ENCODE measurements around the gene EML2. TPM values are rescaled to one million over a fixed set of nuclear protein-coding genes. Genes with fewer than 3 reads are reported as not detected.

Gene EML2
- total RNA-seq, 2 donors from 2014 or later, result 96.2 to 106 TPM

DNA sequence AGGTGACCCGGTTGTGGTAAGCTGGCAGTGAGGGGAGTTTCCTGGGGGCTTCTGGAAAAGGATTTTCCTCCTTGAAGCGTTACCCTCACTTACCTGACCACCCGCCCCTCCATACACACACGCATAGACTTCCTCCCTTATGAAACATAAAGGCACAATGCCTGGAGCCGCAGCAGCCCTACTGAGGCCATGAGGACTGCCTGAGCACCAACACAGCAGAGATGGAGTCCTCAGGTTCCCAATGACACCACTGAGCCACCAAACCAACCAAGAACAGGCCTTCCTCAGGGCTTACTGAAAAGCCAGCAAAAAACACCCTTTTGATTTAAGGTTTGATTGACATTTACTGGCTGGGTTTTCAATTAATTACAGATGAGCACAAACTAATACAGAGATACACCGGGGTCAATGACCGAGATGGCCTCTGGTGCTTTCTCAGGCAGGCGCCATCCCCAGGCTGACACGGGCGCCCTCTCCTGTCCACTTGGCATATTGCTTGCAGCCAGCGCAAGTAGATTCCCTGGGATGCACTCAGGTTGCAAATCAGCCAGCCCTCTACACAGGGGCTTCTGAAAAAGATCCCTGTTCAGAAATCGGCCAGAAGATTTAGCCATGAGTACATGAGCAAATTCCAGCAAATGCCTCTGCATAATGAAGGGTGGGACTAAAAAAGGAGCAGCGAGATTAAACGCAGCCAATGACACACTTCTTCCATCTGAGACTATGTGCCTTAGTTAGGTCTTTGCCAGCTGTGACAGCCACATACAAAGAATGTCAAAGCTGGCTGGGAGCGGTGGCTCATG lies 69.4 kb downstream of the EML2 start:
- H3K27ac ChIP-seq, result no peak overlapping the region
- no peaks in the 10 kb centered on the region for H3K36me3 ChIP-seq

DNA sequence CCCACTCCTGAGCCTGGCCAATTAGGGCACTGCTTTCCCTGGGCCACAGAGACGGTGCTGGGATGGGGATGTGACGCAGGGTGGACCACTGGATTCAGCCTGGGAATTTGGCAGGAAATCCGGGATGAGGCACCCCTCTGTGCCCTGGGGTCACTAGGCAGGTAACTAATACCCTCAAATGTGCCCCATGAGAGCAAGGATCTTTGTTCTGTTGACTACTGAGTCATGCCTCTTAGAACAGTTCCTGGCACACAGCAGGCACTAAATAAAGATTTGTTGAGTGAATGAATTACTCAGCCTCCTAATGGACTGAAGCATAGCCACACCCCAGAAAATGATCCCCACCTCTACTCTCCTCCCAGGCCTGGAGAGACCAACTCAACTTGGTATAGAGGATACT lies 70.5 kb downstream of the EML2 start:
- H3K4me3 ChIP-seq, result no peak overlapping the region
- no peak for DNase-seq
- no peaks in the 10 kb centered on the region for H3K36me3 ChIP-seq
- H3K9ac ChIP-seq (ENCODE audit: low read depth in 2 of 2, low read length in 2 of 2), result peak overlapping the region; percentile 28 to 50
- TF ChIP-seq, protein P1, sequence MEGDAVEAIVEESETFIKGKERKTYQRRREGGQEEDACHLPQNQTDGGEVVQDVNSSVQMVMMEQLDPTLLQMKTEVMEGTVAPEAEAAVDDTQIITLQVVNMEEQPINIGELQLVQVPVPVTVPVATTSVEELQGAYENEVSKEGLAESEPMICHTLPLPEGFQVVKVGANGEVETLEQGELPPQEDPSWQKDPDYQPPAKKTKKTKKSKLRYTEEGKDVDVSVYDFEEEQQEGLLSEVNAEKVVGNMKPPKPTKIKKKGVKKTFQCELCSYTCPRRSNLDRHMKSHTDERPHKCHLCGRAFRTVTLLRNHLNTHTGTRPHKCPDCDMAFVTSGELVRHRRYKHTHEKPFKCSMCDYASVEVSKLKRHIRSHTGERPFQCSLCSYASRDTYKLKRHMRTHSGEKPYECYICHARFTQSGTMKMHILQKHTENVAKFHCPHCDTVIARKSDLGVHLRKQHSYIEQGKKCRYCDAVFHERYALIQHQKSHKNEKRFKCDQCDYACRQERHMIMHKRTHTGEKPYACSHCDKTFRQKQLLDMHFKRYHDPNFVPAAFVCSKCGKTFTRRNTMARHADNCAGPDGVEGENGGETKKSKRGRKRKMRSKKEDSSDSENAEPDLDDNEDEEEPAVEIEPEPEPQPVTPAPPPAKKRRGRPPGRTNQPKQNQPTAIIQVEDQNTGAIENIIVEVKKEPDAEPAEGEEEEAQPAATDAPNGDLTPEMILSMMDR (IDR thresholded peaks at IDR 0.05), result no peak
- H3K4me1 ChIP-seq, result peaks cover 15% of the 10 kb centered on the region
- no peaks in the 10 kb centered on the region for H3K9me3 ChIP-seq
- H3K27ac ChIP-seq, result peak overlapping the region; percentile 15
- intact Hi-C loops (cut with DNase I), result loop anchor here (5.0 kb wide), 1 partner anchor 41 kb away; no protein-coding TSS in a partner anchor
- no peaks in the 10 kb centered on the region for H3K27me3 ChIP-seq

More for the DNA sequence above, 69.4 kb downstream of the EML2 start:
- Histone ChIP-seq H3K4me1 (peaks cover 15% of the 10 kb centered on the region), H3K27me3 (no peaks in the 10 kb centered on the region), H3K9ac (ENCODE audit: low read depth in 2 of 2, low read length in 2 of 2) (no peak overlapping the region), H3K4me3 (no peak overlapping the region), H3K9me3 (no peaks in the 10 kb centered on the region)
- intact Hi-C loops (cut with DNase I), result loop anchor here (5.0 kb wide), 1 partner anchor 43 kb away; no protein-coding TSS in a partner anchor
- DNase-seq, result peak; percentile 80
- TF ChIP-seq, protein P1 (IDR thresholded peaks at IDR 0.05), result peak; percentile 84

GRCh38 chr19:45567609-45568008 lies 71.6 kb downstream of the EML2 start:
- peak overlapping the region; percentile 15 for H3K27ac ChIP-seq
- no peaks in the 10 kb centered on the region for H3K36me3 ChIP-seq
- no peak for DNase-seq
- TF ChIP-seq, protein P1 (IDR thresholded peaks at IDR 0.05), result no peak
- no peaks in the 10 kb centered on the region for H3K27me3 ChIP-seq
- no peak overlapping the region for H3K9ac ChIP-seq (ENCODE audit: low read depth in 2 of 2, low read length in 2 of 2)
- H3K4me1 ChIP-seq, result peaks cover 15% of the 10 kb centered on the region
- H3K4me3 ChIP-seq, result no peak overlapping the region
- H3K9me3 ChIP-seq, result no peaks in the 10 kb centered on the region
- intact Hi-C loops (cut with DNase I), result loop anchor here (5.0 kb wide), 1 partner anchor 40 kb away; no protein-coding TSS in a partner anchor

DNA sequence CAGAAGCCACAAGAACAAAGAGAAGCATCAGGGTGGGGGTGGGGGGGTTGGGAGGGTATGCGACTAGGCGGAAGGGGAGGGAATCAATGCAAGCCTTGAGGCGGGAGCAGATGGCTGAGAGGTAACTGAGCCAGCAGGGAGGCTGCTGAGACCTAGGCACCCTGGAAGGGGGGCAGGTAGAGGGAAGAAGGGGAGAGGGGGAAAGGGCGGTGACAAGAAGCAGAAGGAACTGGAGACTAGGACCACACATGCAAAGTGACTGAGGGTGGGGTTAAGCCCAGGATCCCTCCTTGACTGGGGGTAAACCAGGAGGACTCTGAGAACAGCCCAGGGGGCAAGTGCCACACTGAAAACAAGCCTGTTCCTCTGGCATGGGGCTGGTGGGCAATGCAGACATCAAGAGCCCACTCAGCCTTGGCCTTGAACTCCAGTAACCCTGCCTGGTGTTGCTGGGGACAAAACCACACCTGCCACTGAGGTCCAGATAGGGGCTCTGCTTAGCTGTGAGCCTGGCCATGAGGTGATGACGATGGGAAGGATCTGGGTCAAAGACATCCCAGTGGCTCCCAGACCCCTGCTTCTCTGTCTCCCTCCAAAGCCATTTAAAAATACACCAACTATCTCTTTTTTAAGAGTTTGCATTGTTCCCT lies 74.9 kb downstream of the EML2 start:
- H3K4me1 ChIP-seq, result peaks cover 13% of the 10 kb centered on the region
- no peaks in the 10 kb centered on the region for H3K9me3 ChIP-seq
- no peak overlapping the region for H3K27ac ChIP-seq
- no peak overlapping the region for H3K9ac ChIP-seq (ENCODE audit: low read depth in 2 of 2, low read length in 2 of 2)
- no peak overlapping the region for H3K4me3 ChIP-seq
- TF ChIP-seq, protein P1 (IDR thresholded peaks at IDR 0.05), result no peak
- no peak for DNase-seq
- no peaks in the 10 kb centered on the region for H3K36me3 ChIP-seq
- intact Hi-C loops (cut with DNase I), result no loop called here
- H3K27me3 ChIP-seq, result no peaks in the 10 kb centered on the region

- intact Hi-C loops (cut with DNase I), result no loop called here
- H3K9me3 ChIP-seq, result no peaks in the 10 kb centered on the region
- H3K27me3 ChIP-seq, result no peaks in the 10 kb centered on the region
- H3K4me3 ChIP-seq, result no peak overlapping the region
- peaks cover 3% of the 10 kb centered on the region for H3K4me1 ChIP-seq
- DNase-seq, result no peak
- no peaks in the 10 kb centered on the region for H3K36me3 ChIP-seq
- TF ChIP-seq, protein P1 (IDR thresholded peaks at IDR 0.05), result no peak
- no peak overlapping the region for H3K27ac ChIP-seq
- H3K9ac ChIP-seq (ENCODE audit: low read depth in 2 of 2, low read length in 2 of 2), result no peak overlapping the region
Observed at GRCh38 chr19:45560686-45561085, 78.5 kb downstream of the EML2 start.

Measured in colonic mucosa (tissue), 4 donors.